SK-N-SH (cell line): ENCODE results near the gene HSD11B1.

Source experiments
- JUND ChIP-seq: IDR thresholded peaks from 2 replicates; pipeline ENCODE4 v1.4.0; 2012
- POLR2AphosphoS5 ChIP-seq: IDR thresholded peaks from 2 replicates; pipeline ENCODE4 v1.6.1; 2012; ENCODE audit warnings: low read depth, low read length
- YY1 ChIP-seq: IDR thresholded peaks from 2 replicates; pipeline ENCODE4 v1.4.0; 2012; ENCODE audit warnings: low read depth, mild to moderate bottlenecking
- TF ChIP-seq, protein P1 (sequence below): fragments of 200-600 bp; sonication (generic); IDR thresholded peaks from 2 replicates; pipeline ENCODE4 v1.6.1; 2017; ENCODE audit warnings: antibody characterized with exemption, mild to moderate bottlenecking, moderate library complexity
- TF ChIP-seq, protein P2 (sequence below): IDR thresholded peaks from 2 replicates; pipeline ENCODE4 v1.4.0; 2012; ENCODE audit warnings: low read depth
- TF ChIP-seq, protein P3 (sequence below): IDR thresholded peaks from 2 replicates; pipeline ENCODE4 v1.6.1; 2012; ENCODE audit warnings: mild to moderate bottlenecking, low read depth, low read length, moderate library complexity

DNA sequence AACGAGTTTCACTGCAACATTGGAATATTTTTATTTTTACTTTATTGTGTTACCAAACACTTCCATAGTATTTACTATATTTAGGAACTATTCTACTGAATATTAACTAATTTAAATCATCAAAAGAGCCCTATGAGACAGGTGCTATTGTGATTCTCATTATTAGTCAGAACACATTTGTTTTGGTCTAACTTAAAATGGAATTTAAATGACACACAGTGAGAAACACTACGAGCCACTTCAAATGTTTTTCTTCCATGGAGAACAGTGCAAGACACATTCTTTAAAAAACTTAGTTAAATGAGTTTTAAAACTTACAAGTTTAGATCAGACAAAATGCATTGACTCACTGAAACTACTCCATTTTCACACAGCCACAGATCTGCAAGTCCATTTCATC, 44.6 kb downstream of the HSD11B1 start:
- TF ChIP-seq, protein P1, sequence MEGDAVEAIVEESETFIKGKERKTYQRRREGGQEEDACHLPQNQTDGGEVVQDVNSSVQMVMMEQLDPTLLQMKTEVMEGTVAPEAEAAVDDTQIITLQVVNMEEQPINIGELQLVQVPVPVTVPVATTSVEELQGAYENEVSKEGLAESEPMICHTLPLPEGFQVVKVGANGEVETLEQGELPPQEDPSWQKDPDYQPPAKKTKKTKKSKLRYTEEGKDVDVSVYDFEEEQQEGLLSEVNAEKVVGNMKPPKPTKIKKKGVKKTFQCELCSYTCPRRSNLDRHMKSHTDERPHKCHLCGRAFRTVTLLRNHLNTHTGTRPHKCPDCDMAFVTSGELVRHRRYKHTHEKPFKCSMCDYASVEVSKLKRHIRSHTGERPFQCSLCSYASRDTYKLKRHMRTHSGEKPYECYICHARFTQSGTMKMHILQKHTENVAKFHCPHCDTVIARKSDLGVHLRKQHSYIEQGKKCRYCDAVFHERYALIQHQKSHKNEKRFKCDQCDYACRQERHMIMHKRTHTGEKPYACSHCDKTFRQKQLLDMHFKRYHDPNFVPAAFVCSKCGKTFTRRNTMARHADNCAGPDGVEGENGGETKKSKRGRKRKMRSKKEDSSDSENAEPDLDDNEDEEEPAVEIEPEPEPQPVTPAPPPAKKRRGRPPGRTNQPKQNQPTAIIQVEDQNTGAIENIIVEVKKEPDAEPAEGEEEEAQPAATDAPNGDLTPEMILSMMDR: no peak
- TF ChIP-seq, protein P2, sequence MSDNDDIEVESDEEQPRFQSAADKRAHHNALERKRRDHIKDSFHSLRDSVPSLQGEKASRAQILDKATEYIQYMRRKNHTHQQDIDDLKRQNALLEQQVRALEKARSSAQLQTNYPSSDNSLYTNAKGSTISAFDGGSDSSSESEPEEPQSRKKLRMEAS: no peak
- TF ChIP-seq, protein P3, sequence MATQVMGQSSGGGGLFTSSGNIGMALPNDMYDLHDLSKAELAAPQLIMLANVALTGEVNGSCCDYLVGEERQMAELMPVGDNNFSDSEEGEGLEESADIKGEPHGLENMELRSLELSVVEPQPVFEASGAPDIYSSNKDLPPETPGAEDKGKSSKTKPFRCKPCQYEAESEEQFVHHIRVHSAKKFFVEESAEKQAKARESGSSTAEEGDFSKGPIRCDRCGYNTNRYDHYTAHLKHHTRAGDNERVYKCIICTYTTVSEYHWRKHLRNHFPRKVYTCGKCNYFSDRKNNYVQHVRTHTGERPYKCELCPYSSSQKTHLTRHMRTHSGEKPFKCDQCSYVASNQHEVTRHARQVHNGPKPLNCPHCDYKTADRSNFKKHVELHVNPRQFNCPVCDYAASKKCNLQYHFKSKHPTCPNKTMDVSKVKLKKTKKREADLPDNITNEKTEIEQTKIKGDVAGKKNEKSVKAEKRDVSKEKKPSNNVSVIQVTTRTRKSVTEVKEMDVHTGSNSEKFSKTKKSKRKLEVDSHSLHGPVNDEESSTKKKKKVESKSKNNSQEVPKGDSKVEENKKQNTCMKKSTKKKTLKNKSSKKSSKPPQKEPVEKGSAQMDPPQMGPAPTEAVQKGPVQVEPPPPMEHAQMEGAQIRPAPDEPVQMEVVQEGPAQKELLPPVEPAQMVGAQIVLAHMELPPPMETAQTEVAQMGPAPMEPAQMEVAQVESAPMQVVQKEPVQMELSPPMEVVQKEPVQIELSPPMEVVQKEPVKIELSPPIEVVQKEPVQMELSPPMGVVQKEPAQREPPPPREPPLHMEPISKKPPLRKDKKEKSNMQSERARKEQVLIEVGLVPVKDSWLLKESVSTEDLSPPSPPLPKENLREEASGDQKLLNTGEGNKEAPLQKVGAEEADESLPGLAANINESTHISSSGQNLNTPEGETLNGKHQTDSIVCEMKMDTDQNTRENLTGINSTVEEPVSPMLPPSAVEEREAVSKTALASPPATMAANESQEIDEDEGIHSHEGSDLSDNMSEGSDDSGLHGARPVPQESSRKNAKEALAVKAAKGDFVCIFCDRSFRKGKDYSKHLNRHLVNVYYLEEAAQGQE: no peak
- TF ChIP-seq YY1: no peak
- no peak for TF ChIP-seq POLR2AphosphoS5
- no peak for TF ChIP-seq JUND
